ENCODE results near the gene PIWIL1. TPM values are rescaled to one million over a fixed set of nuclear protein-coding genes. Genes with fewer than 3 reads are reported as not detected.

The PIWIL1 gene
- total and polyA plus RNA-seq, 10 donors = 0.03 to 3.5 (median 0.61) TPM; not detected in 1

DNA sequence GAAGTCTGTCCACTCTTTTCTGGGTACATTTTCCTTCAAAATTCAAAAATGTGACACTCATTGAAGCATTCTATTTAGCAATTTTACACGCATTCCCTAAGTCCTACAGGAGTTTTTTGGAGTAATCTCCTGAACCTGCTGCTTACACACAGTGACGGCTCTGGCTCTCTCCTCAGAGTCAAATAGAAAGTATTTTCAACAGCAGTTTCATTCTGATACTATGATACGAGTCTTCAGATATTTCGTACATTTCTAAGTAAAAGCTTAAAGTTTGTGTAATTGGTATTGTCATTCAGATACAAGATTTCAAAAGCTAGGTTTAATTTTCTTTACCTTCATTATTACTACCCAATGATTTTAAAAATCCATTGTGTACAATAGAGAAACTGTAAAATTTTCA is 36.4 kb downstream of the PIWIL1 start:
- intact Hi-C loops (cut with DNase I; ENCODE audit: low total_unique reads) = no loop called here
- Histone ChIP-seq H3K36me3 (no peaks in the 10 kb centered on the region), H3K27me3 (replicated peaks in 1 of 7) (no peaks in the 10 kb centered on the region), H3K4me3 (no peak overlapping the region), H3K27ac (no peak overlapping the region), H3K9me3 (no peaks in the 10 kb centered on the region), H3K4me1 (no peaks in the 10 kb centered on the region)
- WGBS, 5 donors = 74 to 84% (median 77%) methylated on average over 4 of the region's 4 CpGs
- DNase-seq = no peak
- no peak for TF ChIP-seq POLR2AphosphoS5 (IDR thresholded peaks at IDR 0.05)
- TF ChIP-seq POLR2A (IDR thresholded peaks at IDR 0.05) = no peak
- TF ChIP-seq, protein P1, sequence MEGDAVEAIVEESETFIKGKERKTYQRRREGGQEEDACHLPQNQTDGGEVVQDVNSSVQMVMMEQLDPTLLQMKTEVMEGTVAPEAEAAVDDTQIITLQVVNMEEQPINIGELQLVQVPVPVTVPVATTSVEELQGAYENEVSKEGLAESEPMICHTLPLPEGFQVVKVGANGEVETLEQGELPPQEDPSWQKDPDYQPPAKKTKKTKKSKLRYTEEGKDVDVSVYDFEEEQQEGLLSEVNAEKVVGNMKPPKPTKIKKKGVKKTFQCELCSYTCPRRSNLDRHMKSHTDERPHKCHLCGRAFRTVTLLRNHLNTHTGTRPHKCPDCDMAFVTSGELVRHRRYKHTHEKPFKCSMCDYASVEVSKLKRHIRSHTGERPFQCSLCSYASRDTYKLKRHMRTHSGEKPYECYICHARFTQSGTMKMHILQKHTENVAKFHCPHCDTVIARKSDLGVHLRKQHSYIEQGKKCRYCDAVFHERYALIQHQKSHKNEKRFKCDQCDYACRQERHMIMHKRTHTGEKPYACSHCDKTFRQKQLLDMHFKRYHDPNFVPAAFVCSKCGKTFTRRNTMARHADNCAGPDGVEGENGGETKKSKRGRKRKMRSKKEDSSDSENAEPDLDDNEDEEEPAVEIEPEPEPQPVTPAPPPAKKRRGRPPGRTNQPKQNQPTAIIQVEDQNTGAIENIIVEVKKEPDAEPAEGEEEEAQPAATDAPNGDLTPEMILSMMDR (IDR thresholded peaks at IDR 0.05 in 8 of 11, conservative IDR thresholded peaks at IDR 0.05 in 3 of 11) = no peak

- Histone ChIP-seq H3K27me3 (replicated peaks in 1 of 7) (no peaks in the 10 kb centered on the region), H3K4me3 (no peak overlapping the region), H3K36me3 (no peaks in the 10 kb centered on the region), H3K27ac (no peak overlapping the region), H3K9me3 (no peaks in the 10 kb centered on the region), H3K4me1 (no peaks in the 10 kb centered on the region)
- no peak for DNase-seq
- TF ChIP-seq, protein P1 (IDR thresholded peaks at IDR 0.05 in 8 of 11, conservative IDR thresholded peaks at IDR 0.05 in 3 of 11) = no peak
- TF ChIP-seq POLR2A (IDR thresholded peaks at IDR 0.05) (no peak), POLR2AphosphoS5 (IDR thresholded peaks at IDR 0.05) (no peak)
- intact Hi-C loops (cut with DNase I; ENCODE audit: low total_unique reads) = no loop called here
- 81 to 87% (median 84%) methylated on average over 13 of the region's 13 CpGs for WGBS, 5 donors
Observed at GRCh38 chr12:130375296-130376287, 37.9 kb downstream of the PIWIL1 start.

DNA sequence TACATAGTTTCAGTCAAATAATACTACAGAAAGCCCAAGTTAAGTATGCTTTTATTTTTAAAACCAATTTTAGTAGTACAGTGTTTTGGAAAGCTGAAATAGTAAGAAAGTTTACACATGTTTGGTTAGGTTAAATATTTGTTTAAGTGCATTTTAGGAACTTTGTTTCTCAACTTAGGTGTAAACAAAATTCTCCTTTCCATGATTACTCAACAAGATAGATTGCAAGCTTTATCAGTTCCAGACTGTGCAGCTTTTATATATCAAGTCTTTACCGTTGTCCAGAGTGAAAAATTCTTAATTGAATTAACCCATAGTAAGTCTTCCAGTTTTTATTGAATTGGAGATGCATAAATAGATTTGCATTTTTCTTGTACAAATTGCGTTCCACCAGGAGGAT is 45.1 kb downstream of the PIWIL1 start:
- WGBS, 5 donors = 64 to 80% (median 77%) methylated on average over 2 of the region's 2 CpGs
- TF ChIP-seq, protein P1 (IDR thresholded peaks at IDR 0.05 in 8 of 11, conservative IDR thresholded peaks at IDR 0.05 in 3 of 11) = no peak
- TF ChIP-seq POLR2AphosphoS5 (IDR thresholded peaks at IDR 0.05) (no peak), POLR2A (IDR thresholded peaks at IDR 0.05) (no peak)
- Histone ChIP-seq H3K27ac (no peak overlapping the region), H3K36me3 (no peaks in the 10 kb centered on the region), H3K4me3 (no peak overlapping the region), H3K27me3 (replicated peaks in 1 of 7) (no peaks in the 10 kb centered on the region), H3K4me1 (no peaks in the 10 kb centered on the region), H3K9me3 (peaks cover 0 to 10% (median 3%) of the 10 kb centered on the region in 8 donors)
- intact Hi-C loops (cut with DNase I; ENCODE audit: low total_unique reads) = no loop called here
- DNase-seq = no peak

GRCh38 chr12:130384234-130384633 is 46.5 kb downstream of the PIWIL1 start:
- Histone ChIP-seq H3K4me1 (no peaks in the 10 kb centered on the region), H3K27me3 (replicated peaks in 1 of 7) (no peaks in the 10 kb centered on the region), H3K9me3 (peaks cover 0 to 16% (median 8%) of the 10 kb centered on the region in 8 donors), H3K36me3 (no peaks in the 10 kb centered on the region), H3K4me3 (no peak overlapping the region), H3K27ac (no peak overlapping the region)
- DNase-seq = no peak
- TF ChIP-seq POLR2AphosphoS5 (IDR thresholded peaks at IDR 0.05) (no peak), POLR2A (IDR thresholded peaks at IDR 0.05) (no peak)
- TF ChIP-seq, protein P1 (IDR thresholded peaks at IDR 0.05 in 8 of 11, conservative IDR thresholded peaks at IDR 0.05 in 3 of 11) = no peak
- WGBS, 5 donors = 66 to 75% (median 71%) methylated on average over 3 of the region's 3 CpGs
- intact Hi-C loops (cut with DNase I; ENCODE audit: low total_unique reads) = no loop called here

Measured in spleen (tissue), 11 donors.